Glomerular visceral epithelial cell (primary cell): ENCODE results near the gene ZDHHC16.
"Not testable (repeated sequence)": the region's sequence is repeated elsewhere in the genome, so short reads cannot be mapped to it uniquely, and the experiment has no call there.

ENCODE experiments used
- DNase-seq: peaks from one replicate; pipeline ENCODE4 v3.0.0-alpha.2; 2016; ENCODE audit errors: extremely low spot score

The ZDHHC16 gene

GRCh38 chr10:97445722-97446639, at the start of gene ZDHHC16, which contains the start of gene EXOSC1:
ZDHHC16 (plus strand) TSS chr10:97446175; CDS start chr10:97451676, 5,501 bp downstream.
EXOSC1 (minus strand) TSS chr10:97446006; CDS start chr10:97445985, 21 bp downstream.
- DNase-seq: peak; percentile 95

GRCh38 chr10:97399843-97400545, 46.0 kb upstream of the ZDHHC16 start:
- DNase-seq: peak; percentile 70

DNA sequence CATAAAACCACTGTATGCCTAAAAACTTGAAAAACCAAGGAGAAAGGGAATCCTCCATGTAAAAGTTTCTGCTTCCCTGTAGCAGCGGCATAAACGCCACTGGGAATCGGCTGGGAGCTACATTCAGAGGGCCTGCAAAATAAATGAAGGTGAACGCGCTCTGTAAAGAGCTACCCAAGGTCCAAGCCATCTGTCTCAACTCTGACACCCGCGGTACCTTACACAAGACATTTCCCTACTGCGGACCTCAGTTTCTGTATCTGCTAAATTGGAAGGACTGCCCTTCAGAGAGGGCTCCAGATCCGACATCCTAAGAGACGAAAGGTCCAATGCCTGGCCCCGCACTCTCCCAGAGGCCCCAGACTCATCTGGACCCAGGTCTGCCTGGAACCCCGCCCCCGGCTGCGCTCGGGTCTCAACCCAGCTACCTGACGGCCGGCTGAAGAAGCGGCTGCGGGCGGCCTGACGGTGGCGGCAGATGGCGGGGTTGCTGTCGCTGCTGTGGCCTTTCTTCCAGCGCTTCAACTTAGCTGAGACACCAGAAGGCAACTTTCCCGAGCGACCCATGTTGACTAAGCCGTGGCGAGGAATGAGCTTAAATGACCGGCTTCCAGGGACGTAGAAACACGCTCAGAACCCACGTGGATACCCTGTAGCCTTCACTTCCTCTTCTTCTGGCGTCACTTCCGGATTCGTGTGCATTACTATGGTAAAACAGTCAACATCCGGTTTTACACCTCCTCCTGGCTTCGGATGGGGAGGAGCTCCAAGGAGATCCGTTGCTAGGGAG, 45.1 kb upstream of the ZDHHC16 start, which contains the start of gene RRP12:
Gene RRP12, minus strand, starts transcription at position 676 of the 790 bp plus-strand sequence. Its CDS starts 109 bp downstream, at position 567.
- peak; percentile 95 for DNase-seq

- DNase-seq: no peak
Measured at GRCh38 chr10:97401455-97401919, 44.5 kb upstream of the ZDHHC16 start.

DNA sequence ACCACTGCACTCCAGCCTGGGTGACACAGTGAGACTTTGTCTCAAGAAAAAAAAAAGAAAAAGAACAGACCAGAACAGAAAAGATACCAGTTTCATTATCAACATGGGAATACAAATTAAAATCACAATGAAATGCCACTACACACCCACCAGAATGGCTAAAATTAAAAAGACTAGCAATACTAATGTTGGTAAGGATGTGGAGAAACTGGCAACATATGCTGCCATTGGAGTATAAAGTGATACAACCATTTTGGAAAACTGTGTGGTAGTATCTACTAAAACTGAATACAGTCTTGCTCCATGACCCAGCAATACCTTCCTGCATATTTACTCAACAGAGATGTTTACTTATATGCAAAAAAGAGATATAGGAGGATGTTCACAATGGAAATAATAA, 41.9 kb upstream of the ZDHHC16 start:
- DNase-seq: no peak

DNA sequence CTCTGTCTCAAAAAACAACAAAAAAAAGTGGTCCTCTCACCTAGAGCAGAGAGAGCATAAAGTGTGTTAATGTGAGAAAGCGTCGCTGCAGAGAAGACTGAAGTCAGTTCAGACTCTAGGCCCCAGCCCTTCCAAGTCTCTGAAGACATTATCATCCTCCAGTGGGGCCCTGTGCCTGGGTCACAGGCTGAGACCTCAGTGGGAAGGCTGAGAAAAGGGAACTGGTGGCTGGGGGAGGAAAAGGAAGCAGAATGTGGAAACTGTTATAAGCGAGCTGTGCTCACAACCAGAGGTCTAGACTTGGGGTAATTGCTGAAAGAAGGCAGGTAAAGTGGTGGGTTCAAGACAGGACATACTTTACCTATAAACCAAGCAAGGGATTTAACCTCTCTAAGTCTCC, 39.9 kb upstream of the ZDHHC16 start:
- no peak for DNase-seq

- not testable (repeated sequence) for DNase-seq
Measured at GRCh38 chr10:97406483-97406882, 39.5 kb upstream of the ZDHHC16 start.

DNA sequence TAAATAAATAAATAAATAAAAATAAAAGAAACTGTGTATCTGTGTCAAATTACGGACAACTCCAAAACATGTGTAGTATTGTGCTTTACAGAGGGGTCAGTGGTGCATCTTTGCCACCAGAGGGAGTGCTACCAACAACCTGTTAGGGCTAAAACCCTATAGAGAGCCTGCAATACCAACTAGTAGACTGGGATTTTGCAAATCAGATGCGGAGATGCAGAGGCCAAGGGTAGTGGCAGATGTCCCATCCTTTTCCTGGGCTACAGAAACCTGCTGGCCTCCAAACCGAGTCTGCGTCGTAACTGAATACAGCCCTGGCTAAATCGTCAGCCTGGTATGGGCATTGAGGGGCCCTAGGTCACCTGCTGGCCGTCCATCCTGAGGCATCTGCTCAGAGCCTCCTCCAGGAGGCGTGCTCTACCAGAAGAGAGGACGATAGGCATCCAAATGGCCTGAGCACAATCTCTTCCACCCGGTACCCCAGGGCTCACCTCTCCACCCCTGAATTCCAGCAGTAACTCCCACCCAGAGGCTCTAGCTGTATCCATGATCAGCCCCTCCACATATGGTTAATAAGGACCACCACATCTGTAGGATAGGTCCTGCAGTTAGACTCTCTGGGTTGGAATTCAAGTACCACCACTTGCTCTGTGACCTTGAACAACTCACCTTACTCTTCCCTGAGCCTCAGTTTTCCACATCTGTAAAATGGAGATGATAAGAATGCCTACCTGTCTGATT, 38.6 kb upstream of the ZDHHC16 start:
- peak; percentile 81 for DNase-seq

GRCh38 chr10:97407952-97408248, 38.1 kb upstream of the ZDHHC16 start:
- DNase-seq: no peak

DNA sequence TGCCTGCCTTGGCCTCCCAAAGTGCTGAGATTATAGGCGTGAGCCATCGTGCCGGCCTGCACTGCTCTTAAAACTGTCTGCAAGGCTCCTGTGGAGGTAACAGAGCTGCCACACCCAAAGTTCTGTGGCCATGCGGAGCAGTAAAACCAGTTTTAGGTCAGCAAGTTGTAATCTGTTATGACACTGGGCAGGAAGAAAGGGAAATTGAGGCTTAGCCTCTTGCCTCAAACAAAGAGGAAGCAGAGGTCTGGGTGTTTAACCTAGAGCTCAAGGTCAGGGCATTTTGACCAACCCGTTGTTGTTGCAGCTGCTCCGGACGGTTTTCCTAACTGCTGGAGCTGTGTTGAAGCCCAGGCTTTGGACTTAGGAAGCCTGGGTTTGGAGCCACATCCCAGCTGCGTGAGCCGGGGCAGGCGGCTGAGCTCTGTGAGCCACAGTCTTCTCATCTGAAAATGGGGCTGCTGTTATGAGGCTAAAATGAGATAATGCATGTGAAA, 37.4 kb upstream of the ZDHHC16 start:
- DNase-seq: no peak

DNA sequence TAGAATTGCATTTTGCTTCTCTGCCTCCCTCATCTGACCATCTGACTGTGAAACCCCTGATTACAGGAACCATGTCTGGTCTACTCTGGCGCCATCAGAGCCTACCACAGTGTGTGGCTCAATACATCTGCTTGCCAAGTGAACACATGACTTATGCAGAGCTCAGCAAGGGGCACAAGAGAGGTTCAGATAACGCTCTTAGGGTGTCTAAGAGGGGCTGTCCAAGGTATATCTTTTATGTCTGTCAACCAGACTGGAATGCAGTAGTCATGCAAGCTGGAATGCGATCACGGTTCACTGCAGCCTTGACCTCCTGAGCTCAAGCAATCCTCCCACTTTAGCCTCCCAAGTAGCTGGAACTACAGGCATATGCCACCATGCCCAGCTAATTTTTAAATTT, 34.6 kb upstream of the ZDHHC16 start:
- DNase-seq: peak; percentile 87

GRCh38 chr10:97412891-97413304, 33.1 kb upstream of the ZDHHC16 start:
- DNase-seq: peak; percentile 56

DNA sequence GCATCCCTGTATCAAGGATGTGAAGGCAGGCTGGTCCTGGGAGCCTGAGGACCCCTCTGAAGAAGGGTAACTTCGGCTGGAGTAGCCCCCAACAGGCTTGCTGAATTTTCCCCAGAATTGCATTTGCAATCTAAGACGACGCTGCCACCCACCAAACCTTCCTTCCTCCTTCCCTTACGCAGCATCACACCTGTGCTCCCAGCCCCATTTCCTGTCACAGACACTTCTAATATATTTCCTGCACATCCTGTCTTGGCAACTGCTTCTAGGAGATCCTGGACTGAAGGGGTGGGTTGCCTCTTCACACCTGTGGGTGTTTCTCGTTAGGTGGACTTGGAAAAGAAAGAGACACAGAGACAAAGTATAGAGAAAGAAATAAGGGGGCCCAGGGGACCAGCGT, 29.4 kb upstream of the ZDHHC16 start:
- no peak for DNase-seq

DNA sequence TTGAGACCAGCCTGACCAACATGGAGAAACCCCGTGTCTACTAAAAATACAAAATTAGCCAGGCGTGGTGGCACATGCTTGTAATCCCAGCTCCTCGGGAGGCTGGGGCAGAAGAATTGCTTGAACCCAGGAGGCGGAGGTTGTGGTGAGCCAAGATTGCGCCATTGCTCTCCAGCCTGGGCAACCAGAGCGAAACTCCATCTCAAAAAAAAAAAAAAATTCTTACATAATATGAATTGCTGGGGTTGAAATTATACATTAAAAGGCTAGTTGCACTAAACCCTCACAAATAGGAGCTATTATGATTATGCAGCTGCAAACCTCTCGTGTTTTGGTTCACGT, 22.2 kb upstream of the ZDHHC16 start:
- DNase-seq: not testable (repeated sequence)

- DNase-seq: peak; percentile 98
Measured at GRCh38 chr10:97425964-97426775, 19.8 kb upstream of the ZDHHC16 start, which contains the start of gene PGAM1. PGAM1 (plus strand) TSS chr10:97426191; CDS start chr10:97426308, 117 bp downstream.

GRCh38 chr10:97426776-97427570, 19.0 kb upstream of the ZDHHC16 start:
- DNase-seq: no peak

GRCh38 chr10:97427571-97428179, 18.3 kb upstream of the ZDHHC16 start:
- peak; percentile 74 for DNase-seq

DNA sequence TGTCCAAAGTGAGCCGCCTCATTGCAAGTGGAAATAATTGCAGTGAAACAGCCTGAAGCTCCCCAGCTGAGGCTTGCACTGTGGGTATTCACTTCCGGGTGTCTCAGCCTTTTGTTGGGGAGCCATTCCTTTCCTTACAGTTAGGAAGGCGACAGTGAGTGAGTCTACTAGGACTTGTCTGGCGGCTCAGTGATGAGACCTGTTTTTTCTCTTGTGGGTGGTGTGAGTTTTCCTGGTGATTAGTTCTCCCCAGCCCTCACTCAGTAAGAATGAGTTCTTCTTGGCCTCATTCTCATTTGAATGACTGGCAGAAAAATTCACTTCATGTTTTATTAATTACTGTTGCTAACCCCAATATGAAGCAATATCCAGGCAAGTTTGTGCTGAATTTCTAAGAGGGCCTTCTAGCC, 17.4 kb upstream of the ZDHHC16 start:
- DNase-seq: no peak

DNA sequence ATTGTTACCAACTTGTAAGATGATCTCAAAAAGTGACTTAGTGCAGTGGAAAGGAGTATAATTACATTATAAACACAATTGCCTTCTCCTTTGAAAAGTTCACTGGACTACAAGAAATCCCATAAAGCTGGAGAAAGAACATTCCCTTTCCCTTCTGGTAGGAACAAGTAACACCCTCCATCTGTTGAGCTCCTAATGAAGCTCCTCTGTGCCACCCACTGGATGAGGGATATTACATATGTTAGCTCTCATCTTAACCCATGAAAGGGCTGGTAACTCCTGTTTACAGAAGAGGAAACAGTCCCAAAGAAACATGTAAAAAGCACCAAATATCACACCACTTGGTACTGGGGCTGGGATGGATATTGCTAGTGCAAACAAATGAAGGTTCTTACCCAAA, 11.9 kb upstream of the ZDHHC16 start:
- no peak for DNase-seq
